Measurements from ENCODE around the gene SLC22A23.

SLC22A23 gene

DNA sequence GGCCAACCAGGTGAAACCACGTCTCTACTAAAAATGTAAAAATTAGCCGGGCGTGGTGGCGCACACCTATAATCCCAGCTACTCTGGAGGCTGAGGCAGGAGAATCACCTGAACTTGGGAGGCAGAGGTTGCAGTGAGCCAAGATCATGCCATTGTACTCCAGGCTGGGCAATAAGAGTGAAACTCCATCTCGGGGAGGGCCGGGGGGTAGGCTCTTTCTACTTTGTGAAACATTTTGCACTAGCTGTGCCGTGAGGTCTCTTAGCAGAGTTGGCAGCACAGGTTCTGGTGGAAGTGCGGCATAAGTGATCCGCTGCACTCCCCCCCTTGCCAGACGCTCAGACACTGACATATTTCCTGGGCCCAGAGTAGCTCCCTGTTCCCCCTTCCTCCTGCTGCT, 173.6 kb downstream of the SLC22A23 start:
- TF ChIP-seq, protein P1, sequence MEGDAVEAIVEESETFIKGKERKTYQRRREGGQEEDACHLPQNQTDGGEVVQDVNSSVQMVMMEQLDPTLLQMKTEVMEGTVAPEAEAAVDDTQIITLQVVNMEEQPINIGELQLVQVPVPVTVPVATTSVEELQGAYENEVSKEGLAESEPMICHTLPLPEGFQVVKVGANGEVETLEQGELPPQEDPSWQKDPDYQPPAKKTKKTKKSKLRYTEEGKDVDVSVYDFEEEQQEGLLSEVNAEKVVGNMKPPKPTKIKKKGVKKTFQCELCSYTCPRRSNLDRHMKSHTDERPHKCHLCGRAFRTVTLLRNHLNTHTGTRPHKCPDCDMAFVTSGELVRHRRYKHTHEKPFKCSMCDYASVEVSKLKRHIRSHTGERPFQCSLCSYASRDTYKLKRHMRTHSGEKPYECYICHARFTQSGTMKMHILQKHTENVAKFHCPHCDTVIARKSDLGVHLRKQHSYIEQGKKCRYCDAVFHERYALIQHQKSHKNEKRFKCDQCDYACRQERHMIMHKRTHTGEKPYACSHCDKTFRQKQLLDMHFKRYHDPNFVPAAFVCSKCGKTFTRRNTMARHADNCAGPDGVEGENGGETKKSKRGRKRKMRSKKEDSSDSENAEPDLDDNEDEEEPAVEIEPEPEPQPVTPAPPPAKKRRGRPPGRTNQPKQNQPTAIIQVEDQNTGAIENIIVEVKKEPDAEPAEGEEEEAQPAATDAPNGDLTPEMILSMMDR (conservative IDR thresholded peaks at IDR 0.05; ENCODE audit: low read depth, low read length) = no peak
- no peak for DNase-seq (ENCODE audit: low read depth)
- no peak overlapping the region for H3K4me3 ChIP-seq (ENCODE audit: low read length)

DNA sequence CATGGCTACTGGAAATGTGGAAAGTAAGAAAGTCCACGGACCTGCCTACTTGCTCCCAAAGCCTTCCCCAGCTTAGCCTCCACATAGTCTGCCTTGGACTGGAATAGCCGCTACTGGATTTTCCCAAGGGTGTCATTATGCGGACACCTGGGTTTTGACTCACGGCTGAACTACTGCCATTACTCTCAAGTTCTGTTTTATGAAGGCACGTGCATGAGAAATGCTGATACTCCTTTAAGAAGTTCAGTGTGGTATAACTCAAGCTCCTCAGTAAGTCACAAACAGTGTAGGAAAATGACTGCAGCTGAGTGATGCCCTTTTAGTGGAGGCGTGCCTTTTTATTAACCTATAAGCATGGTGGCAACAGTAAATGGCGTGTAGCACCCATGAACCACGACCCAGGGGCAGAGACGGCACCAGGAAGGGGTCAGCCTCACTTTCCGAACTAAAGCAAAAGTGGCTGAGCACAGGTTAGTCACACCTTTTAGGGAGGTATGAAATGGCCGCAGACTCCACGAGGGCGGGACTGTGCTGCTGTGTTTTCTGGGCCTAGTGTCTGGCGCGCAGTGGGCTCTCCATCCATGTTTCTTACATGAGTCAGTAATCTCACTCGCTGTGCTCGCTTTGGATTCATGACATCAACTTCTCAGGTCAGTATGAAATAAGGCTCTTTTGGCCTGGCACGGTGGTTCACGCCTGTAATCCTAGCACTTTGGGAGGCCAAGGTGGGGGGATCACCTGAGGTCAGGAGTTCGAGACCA, 174.2 kb downstream of the SLC22A23 start:
- TF ChIP-seq, protein P1 (conservative IDR thresholded peaks at IDR 0.05; ENCODE audit: low read depth, low read length) = no peak
- H3K4me3 ChIP-seq (ENCODE audit: low read length) = no peak overlapping the region
- no peak for DNase-seq (ENCODE audit: low read depth)

DNA sequence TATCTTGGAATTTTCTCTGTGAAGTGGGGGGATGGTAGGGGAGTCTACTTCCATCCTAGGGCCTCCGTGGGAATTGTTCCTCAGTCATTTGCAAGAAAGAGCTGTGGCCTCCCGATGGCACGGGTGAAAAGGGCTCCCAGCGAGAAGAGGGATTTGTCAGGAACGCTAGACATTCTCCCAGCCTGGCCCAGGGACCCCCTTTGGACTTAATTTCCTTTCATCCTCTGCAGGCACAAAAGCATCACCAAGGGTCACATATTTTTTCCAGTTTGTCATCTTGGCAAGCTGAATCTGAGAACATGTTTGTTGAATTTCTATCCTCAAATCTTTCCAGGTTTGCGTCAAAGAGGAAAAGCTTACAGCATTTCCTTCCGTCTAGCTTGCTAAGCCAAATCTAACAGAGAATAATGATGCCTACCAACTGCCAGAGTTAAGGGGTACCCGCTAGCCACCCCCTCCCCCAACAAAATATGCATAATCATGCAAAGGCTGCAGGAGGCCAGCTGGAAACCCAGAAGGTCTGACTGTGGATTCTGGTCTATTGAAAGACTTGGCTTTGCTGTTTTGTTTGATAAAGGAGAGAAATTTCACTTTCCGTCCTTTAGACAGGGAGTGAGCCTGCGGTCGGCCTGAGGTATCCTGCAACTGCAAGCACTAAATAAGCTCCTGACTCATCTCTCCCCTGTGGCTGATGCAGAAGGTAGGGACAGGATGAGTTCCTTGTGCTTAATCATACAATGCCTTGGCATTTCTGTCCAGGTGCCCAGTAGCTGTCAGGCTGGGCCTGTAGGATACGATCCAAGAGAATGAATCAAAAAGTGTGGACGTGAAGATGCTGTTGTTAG, 175.0 kb downstream of the SLC22A23 start:
- no peak for DNase-seq (ENCODE audit: low read depth)
- TF ChIP-seq, protein P1 (conservative IDR thresholded peaks at IDR 0.05; ENCODE audit: low read depth, low read length) = no peak

DNA sequence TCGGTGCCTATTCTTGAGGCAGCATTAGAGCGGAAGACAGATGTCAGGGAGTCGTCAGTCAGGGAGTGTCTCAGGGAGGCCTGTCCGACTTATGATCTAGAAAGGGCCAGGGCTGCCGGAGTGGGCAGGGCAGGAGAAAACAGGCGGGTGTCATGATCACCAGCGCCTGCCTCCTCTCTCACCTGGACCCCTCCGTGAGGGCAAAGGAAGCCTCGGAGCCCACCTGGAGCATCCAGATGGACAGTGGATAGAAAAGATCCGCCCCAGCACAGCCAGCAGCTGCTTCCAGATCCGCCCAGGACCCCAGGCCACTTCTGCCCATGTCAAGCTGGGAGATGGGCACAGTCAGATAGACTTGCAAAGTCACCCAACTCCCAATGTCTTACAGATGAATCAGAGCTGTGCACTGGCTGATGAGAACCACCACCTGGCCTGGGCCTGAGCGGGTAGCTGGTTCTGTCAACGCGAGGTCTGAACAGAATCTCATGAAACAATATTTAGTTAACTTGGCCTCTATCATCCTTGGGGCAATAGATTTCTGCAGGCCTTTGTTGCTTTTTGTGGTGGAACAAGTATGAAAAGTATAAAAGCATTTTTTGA, 175.9 kb downstream of the SLC22A23 start:
- TF ChIP-seq, protein P1 (conservative IDR thresholded peaks at IDR 0.05; ENCODE audit: low read depth, low read length) = no peak
- DNase-seq (ENCODE audit: low read depth) = no peak
- H3K4me3 ChIP-seq (ENCODE audit: low read length) = no peak overlapping the region

More for the DNA sequence above, 175.0 kb downstream of the SLC22A23 start:
- no peak overlapping the region for H3K4me3 ChIP-seq (ENCODE audit: low read length)

DNA sequence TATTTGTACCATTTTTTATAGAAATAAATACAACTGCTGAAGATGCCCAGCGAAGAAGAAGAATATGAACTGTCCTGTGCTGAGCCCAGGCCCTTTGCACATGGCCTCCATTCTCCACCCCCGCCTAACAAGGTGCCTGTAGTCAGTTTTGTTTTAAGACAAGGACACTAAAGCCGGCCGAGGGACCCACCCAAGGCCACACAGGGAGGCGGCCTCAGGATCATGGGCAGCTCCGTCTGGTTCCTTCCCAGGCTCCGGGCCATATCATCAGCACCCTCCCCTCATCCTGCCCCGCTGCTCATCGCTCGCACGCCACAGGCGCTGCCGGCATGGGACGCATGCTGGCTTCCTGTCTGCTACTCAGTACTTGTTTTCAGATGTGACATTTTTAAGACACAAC, 176.8 kb downstream of the SLC22A23 start:
- TF ChIP-seq, protein P1 (conservative IDR thresholded peaks at IDR 0.05; ENCODE audit: low read depth, low read length) = no peak
- DNase-seq (ENCODE audit: low read depth) = no peak
- H3K4me3 ChIP-seq (ENCODE audit: low read length) = no peak overlapping the region

DNA sequence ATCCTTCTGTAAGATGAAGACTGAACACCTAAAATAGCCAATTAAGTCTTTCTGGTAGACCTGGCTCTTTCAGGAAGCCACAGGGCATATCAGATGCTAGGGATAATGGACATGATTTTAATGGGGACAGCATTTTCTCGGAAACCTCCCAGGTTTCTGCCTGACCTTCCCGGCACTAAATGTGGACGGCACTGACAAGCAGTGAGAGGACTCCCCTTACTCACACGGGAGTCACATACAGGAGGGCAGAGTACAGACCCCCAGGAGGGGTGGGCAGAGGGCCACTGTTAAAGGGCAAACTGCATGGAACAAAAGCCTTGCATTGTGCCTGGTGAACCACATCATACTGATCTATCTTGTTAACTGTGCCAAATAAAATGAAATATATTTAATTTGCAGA, 178.2 kb downstream of the SLC22A23 start:
- no peak overlapping the region for H3K4me3 ChIP-seq (ENCODE audit: low read length)
- DNase-seq (ENCODE audit: low read depth) = no peak
- TF ChIP-seq, protein P1 (conservative IDR thresholded peaks at IDR 0.05; ENCODE audit: low read depth, low read length) = no peak

Measured in retinal pigment epithelial cell (primary cell).